Stimulated activated CD8-positive, alpha-beta memory T cell treated with anti-CD3 and anti-CD28 coated beads, Interleukin-4, amount 100 ng/mL, for 1 hour (primary cell): ENCODE data around the gene USF2.

Experiments used
- DNase-seq, 2 donors: peaks; one replicate each; pipeline ENCODE4 v3.0.0-alpha.2; 2020; ENCODE audit warnings: low read depth in 2 of 2, low spot score in 1 of 2

The USF2 gene

DNA sequence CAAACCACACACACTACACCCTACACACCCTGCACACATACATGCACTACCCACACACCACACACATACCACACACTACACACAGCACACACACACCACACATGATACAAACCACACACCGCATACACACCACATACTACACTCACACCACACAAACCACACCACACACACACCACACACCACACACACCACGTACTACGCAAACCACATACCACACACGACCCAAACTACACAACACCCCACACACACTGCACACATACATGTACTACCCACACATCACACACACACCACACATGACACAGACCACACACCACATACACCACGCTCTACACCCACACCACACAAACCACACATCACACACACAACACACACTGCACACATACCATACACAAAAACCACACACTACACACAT lies 29.8 kb downstream of the USF2 start:
- DNase-seq: no peak

DNA sequence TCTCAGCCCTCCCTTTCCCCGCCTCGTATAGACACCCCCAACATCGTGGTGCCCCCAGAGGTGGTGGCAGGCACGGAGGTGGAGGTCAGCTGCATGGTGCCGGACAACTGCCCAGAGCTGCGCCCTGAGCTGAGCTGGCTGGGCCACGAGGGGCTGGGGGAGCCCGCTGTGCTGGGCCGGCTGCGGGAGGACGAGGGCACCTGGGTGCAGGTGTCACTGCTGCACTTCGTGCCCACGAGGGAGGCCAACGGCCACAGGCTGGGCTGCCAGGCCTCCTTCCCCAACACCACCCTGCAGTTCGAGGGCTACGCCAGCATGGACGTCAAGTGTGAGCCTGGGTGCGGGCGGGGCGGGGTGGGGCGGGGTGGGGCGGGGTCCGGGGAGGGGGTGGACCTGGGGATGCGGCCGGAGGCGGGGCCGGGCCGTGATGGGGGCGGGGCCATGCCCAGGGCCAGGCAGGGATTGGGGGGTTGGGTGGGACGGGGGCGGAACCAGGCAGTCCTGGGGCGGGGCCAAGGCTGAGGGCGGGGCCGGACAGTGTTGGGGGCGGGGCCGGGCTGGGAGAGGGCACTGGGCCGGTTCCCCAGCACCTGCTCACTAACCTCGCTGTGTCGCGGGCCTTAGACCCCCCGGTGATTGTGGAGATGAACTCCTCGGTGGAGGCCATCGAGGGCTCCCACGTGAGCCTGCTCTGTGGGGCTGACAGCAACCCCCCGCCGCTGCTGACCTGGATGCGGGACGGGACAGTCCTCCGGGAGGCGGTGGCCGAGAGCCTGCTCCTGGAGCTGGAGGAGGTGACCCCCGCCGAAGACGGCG lies 31.0 kb downstream of the USF2 start:
- DNase-seq: no peak

DNA sequence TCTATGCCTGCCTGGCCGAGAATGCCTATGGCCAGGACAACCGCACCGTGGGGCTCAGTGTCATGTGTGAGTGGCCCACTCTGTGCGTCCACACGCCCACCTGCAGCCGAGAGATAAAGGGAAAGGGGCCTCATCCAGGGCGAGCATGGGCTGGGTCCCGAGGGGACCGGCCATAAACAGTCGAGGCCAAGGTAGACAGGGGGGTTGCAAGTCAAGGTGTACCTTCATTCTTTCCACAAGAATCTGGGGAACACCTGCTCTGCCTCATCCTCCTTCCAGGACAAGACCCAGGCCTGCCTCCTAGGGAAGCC lies 31.5 kb downstream of the USF2 start:
- DNase-seq: no peak

DNA sequence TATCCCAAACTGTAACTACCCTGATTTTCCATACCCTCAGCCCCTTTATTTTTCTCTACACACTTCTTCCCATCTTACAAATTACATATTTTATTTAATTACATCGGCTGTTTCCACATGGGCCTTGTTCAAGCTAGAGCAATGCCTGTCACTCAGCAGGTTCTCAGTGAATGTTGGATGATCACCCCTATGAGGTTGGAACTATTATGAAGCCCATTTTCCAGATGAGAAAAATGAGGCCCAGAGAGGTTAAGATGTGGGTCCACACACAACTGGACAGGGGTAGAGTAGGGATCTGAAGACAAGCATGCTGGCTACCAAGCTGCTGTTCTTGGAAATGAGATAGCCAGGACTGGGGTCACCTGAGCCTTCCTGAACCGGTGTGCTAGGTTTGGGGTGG lies 33.2 kb downstream of the USF2 start:
- DNase-seq: no peak

DNA sequence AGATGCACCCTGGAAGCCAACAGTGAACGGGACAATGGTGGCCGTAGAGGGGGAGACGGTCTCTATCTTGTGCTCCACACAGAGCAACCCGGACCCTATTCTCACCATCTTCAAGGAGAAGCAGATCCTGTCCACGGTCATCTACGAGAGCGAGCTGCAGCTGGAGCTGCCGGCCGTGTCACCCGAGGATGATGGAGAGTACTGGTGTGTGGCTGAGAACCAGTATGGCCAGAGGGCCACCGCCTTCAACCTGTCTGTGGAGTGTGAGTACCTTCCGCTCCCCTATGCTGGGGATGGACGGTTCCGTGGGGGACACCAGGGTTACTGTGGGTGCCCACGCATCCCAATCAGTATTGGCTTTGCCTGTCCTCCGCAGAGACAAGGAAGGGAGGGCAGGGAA lies 33.7 kb downstream of the USF2 start:
- DNase-seq: no peak

DNA sequence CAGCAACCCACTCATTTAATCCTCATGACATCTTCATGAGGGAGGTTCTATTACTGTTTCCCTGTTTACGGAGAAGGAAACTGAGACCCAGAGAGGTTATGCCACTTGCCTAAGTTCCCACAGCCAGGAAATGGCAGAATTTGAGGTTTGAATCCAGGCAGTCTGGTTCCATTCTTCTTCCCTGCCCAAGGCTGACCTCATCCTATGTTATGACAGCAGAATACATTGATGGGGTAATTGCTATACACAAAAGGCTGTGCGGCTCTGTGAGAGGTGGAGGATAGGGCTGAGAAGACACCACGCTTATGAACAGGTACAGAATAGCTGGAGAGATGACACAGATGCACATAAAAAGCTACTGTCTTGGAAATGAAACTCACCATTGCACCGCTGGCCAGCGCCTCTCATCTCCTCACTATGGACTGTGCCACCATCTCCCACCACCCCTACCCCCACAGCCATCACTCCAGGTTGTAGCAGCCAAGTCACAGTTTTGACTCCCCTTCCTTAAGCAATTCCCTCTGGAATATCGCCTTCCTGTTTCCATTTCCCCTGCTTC lies 34.7 kb downstream of the USF2 start:
- no peak for DNase-seq

DNA sequence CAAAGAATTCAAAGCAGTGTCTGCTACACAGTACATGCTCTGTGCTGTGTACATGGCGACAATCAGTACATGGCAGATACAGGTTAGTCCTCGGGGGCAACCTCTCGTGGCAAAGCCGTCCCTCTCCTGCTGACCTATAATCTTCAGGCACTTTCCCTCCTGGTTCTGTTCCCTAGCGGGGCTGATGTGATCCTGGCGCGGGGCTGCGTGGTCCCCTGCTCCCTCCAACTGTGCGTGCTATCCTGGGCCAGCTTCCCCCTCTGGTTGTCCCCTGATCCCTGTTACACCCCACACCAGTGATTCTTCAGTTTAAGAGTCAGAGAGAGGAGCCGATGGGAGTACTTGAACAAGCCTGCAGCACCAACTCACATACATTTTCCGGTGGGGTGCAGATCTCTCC lies 35.3 kb downstream of the USF2 start:
- no peak for DNase-seq

DNA sequence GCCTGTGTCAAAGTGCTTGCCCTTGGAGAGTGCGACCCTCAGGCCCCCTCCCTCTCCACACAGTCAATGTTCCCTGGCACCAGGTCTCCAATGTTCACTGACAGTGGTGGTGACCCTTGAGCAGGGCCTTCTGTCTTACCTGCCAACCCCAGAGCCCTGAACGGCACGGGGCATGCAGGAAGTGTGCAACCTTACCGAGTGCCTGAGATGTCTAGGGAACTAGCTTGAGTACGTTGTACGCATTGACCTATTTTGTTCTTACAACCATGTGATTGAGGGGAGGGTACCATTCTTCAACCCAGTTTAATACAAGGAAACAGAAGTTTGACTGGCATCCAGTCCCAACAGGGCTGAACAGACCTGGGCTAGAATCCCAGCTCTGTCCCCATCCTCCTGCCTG lies 36.4 kb downstream of the USF2 start:
- DNase-seq: no peak

DNA sequence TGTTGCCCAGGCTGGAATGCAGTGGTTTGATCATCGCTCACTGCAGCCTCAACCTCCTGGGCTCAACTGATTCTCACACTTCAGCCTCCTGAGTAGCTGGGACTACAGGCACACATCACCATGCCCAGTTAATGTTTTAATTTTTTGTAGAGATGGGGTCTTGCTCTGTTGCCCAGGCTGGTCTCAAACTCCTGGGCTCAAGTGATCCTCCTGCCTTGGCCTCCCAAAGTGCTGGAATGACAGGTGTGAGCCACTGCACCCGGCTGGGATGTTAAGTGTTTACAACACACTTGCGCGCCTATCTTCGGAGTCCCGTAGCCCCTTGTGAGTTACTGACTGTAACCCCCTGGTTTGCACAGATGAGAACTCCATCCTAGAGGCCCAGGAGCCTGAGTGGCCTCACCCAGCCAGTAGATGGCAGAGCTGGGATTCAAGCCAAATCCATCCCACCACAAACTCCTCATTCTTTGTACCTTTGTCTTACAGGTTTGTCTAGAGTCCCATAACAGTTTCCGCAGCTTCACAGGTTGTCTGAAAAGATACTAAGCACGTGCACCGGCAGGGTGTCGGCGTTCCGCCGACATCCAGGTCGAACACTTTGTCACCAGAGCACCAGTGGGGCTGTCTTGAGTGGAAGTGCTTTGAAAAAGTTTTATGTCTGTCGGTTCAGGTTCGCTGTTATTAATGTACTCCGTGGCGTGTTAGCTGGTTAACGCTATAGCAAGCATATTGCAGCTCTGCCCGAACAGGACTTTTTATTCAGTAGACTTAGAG lies 37.9 kb downstream of the USF2 start:
- no peak for DNase-seq

DNA sequence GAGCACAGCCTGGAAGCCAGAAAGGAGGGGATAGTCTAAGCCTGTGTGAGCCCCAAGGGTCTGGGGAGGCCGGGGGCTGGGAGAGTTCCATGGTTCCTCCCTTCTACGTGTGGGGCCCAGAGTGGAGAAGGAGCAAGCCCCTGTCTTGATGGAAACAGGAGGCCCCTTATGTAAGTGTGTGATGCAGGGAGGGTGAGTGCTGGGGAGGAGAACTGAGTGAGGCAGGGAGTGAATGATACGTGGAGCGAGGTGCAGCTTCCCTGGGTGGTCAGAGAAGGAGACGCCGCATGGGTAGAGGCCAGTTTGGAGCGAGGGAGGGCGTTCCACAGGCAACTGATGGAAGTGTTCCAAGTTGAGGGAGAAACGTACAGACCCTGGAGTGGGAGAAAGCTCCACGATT lies 39.2 kb downstream of the USF2 start:
- no peak for DNase-seq

DNA sequence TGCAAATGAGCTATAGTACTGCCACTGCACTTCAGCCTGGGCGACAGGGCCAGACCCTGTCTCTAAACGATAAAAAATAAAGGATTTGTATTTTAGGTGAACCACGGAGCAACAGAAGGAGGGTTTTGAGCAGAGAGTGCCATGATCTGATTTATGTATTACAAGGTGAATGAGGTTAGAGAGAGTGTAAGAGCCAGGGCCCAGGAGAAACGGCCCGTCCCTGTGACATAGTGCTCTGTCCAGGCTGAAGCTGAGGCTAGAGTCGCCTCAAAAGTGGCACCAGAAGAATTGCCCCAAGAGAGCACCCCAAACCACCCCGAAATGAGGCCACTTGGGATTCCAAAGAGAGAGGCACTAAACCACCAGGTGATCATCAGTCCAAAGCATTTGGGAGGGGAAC lies 40.1 kb downstream of the USF2 start:
- no peak for DNase-seq

DNA sequence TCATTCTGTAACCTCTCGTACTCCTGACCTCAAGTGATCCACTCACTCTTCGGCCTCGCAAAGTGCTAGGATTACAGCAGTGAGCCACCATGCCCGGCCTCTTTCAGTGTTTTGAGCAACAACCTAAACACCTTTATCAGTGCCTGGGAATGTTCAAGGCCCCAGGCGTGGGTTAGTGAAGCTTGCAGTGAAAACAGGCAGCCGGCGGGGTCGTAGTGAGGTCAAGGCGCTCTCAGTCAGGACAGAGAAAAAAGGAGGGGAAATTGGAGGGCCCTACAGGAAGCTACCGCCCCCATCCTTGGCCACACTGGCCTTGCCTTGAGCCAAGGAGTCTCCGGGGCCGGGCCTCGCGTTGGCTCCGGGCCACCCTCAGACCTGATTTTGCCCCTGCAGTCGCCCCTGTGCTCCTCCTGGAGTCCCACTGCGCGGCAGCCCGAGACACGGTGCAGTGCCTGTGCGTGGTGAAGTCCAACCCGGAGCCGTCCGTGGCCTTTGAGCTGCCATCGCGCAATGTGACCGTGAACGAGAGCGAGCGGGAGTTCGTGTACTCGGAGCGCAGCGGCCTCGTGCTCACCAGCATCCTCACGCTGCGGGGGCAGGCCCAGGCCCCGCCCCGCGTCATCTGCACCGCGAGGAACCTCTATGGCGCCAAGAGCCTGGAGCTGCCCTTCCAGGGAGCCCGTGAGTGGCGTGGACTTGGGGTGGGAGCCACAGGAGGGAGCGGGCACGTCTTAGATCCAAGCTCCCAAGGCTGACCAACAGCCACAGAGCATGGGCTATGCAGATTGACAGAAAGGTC lies 40.9 kb downstream of the USF2 start:
- no peak for DNase-seq

DNA sequence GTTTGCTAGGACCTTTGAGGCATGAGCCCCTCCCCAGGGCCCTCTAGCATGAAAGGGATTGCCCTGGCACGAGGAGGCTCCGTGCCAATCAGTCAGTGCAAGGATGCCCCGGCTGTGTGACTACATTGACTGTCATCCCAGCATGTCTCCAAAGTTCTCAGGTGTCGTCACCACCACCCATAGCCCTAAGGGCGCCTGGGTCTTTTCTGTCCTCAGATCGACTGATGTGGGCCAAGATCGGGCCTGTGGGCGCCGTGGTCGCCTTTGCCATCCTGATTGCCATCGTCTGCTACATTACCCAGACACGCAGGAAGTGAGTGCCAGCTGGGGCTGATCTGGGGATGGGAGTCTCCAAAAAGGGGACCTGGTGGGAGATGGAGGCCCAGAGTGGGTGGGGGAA lies 41.6 kb downstream of the USF2 start:
- DNase-seq: no peak

DNA sequence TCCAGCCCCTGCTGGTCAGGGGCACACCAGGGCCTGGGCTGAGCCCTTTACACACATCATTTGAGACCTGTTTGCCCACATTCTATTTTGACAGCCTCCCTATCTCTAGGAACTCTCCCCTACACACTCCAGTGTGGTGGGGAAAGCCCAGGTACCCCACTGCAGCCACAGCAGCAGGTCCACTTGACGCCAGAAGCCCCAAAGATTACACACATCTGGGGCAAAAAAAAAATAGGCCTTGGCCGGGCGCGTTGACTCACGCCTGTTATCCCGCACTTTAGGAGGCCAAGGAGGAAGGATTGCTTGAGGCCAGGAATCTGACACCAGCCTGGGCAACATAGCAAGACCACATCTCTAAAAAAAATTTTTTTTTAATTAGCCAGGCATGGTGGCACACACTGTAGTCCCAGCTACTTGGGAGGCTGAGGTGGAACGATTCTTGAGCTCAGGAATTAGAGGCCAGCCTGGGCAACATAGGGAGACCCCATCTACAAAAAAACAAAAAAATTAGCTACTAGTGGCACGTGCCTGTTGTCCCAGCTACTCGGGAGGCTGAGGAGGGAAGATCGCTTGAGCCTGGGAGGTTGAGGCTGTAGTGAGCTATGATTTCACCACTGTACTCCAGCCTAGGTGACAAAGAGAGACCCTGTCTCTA lies 42.2 kb downstream of the USF2 start:
- no peak for DNase-seq

DNA sequence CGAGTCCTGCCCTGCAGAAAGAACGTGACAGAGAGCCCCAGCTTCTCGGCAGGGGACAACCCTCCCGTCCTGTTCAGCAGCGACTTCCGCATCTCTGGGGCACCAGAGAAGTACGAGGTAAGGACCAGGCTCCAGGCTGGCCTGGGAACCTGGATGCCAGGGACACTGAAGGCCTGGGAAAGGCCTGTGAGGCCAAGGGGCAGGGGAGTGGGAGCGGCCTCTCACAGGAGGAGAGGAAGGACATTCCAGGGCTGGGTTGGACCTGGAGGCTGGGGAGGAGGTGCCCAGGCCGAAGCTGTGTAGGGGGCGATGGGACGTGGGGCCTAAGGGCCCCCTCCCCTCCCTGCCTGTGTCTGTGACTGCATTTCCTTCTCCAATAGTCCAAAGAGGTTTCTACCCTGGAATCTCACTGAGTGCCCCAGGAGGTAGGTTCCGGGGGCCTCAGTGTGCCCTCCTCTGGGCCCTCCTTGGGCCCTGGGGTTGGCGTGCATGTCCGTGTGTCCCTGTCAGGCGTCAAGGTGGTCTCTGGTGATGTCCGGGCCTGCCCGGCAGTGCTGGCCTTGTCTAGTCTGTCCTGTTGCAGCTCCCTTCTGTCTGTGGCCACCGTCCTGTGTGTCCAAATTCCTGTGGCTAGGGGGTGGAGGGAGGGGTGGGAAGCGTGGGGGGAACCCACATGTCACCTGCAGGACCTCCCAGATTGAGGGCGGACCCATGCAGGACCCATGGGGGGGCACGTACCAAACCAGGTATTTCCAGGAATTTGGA lies 43.3 kb downstream of the USF2 start:
- DNase-seq: no peak

DNA sequence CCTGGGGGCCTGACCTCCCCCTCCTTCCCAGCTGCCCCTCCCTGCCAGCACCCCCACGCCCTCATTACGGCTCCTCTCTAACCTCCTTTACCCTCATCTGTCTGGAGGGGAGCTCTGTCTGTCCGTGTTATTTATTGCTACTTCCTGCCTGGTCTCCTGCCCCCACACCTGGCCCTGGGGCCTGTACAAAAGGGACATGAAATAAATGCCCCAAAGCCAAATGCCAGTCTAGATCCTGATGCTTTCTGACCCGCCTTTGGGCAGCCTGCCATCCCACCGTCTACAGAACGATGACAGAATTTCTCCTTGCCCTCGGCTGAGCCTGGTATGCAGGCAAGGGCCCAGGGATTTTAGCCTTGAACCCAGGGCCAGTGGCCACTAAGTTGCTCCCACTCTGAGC lies 44.8 kb downstream of the USF2 start:
- no peak for DNase-seq

DNA sequence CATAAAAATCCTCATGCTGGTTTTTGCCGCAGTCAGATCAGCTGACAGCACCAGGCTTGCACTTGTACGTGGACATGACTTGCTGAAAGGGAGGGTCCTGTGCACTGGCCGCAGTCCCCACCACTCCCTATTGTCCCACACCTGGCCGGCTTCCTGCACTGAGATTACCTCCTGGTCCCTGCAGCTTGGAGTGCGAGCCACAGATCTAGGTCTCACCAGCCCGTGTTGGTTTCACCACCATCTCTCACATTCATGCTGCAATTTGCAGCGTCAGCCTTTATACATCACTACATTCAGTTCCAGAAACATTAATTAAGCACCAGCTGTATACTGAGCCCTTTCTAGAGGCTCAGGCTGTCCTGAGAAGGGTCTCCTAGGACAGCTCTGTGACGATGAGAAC lies 45.3 kb downstream of the USF2 start:
- DNase-seq: no peak

DNA sequence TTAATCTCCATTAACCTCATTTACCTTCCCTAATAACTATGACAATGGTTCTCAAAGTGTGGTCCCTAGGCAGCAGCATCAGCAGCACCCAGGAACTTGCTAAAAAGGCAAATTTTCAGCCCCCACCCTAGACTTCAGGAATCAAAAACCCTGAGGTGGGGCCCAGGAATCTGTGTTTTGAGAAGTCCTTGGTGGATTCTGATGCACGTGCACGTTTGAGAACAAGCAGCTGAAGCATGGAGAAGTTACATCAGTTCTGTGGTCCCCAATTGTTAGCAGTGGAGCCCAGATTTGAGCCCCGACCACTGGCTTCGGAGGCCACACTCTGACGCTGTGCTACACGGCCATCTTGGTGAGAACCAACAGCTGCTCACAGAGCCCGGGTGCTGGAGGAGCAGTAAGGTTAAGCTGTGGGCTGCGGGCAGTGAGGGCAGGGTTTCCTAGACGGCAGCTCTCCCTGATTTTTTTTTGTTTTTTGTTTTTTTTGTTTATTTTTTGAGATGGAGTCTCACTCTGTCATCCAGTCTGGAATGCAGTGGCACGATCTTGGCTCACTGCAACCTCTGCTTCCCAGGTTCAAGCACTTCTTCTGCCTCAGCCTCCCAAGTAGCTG lies 46.2 kb downstream of the USF2 start:
- no peak for DNase-seq

DNA sequence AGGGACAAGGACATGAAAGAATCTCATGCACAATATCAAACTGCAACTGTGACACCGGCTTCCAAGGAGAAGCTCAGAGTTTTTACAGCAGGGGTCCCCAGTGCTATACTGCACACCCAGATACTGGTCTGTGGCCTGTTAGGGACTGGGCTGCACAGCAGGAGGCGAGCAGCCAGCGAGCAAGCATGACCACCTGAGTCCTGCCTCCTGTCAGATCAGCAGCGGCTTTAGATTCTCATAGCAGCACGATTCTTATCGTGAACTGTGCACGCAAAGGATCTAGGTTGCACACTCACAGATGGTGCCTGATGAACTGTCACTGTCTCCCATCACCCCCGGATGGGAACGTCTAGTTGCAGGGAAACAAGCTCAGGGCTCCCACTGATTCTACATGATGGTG lies 47.1 kb downstream of the USF2 start:
- DNase-seq: no peak

DNA sequence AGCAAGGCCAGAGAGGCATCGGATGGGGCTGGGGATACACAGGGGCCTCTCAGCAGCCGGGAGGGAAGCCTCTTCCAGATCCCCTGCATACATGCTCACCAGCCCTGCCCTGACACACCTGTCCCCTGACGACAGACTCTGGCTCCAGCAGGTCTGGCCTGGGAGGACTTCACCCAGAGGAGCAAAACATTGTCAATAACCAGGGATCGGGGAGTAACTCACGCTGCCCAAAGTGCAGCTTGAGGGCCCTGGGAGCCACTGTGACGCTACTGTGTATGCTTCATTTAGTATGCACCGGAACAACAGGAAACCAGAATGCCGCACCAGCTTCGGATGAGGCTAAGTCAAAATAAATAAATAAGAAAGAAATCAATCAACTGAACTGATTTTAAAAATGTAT lies 47.8 kb downstream of the USF2 start:
- no peak for DNase-seq
